SK-N-SH (cell line): Measurements from ENCODE around the gene GPR137B. TPM values are rescaled to one million over a fixed set of nuclear protein-coding genes. Genes with fewer than 3 reads are reported as not detected.

Experiments used
- CTCF ChIA-PET: fragments of 300-600, 350-600 bp; formaldehyde crosslinking; extraction: SDS; loops from one replicate; lab custom pipeline; 2021; lab: Yijun Ruan, JAX
- POLR2A ChIA-PET: fragments of 350-600 bp; sonication (Branson Sonifier 250); formaldehyde crosslinking; extraction: SDS; loops from one replicate; lab custom pipeline; 2020; ENCODE audit warnings: antibody characterized with exemption, inconsistent platforms; lab: Yijun Ruan, JAX
- DNase-seq: peaks from one replicate; pipeline ENCODE4 v3.0.0; 2012
- H2AFZ ChIP-seq: fragments of 200-600 bp; sonication (generic); 2 replicates; pipeline ENCODE4 v1.8.1; 2016; ENCODE audit warnings: antibody characterized with exemption, mild to moderate bottlenecking, low read depth
- H3F3A ChIP-seq: fragments of 200-600 bp; sonication (generic); replicated peaks from 2 replicates; pipeline ENCODE3; 2016; ENCODE audit warnings: antibody characterized with exemption, mild to moderate bottlenecking; ENCODE audit not compliant: insufficient read depth
- H3K27ac ChIP-seq, 2 experiments: fragments of 200-500 bp in 1 of 2; fragments of 200-600 bp in 1 of 2; sonication (Bioruptor generic) in 1 of 2; sonication (generic), shearing (Covaris generic) in 1 of 2; 2 replicates each; pipeline versions ENCODE4 v1.5.1 to v1.6.1; 2014 to 2016; ENCODE audit warnings: low read depth in 2 of 2, inconsistent platforms in 1 of 2, low read length in 1 of 2, mild to moderate bottlenecking in 1 of 2, mixed read lengths in 1 of 2
- H3K27me3 ChIP-seq: fragments of 200-600 bp; sonication (generic), shearing (Covaris generic); 2 replicates; pipeline ENCODE4 v1.6.1; 2016; ENCODE audit warnings: mixed run types; ENCODE audit not compliant: insufficient read depth
- H3K36me3 ChIP-seq, 2 experiments: fragments of 200-500 bp in 1 of 2; fragments of 200-600 bp in 1 of 2; sonication (Bioruptor generic) in 1 of 2; sonication (generic) in 1 of 2; replicated peaks in 1 of 2; 2 replicates each; pipeline versions ENCODE3 to v1.5.1; 2014 to 2016; ENCODE audit warnings: low read length in 1 of 2, mild to moderate bottlenecking in 1 of 2; ENCODE audit not compliant: insufficient read depth in 2 of 2, control insufficient read depth in 1 of 2
- H3K4me1 ChIP-seq, 2 experiments: fragments of 200-500 bp in 1 of 2; fragments of 200-600 bp in 1 of 2; sonication (Bioruptor generic) in 1 of 2; sonication (generic), shearing (Covaris generic) in 1 of 2; 2 replicates each; pipeline versions ENCODE4 v1.5.1 to v1.6.1; 2014 to 2016; ENCODE audit warnings: low read depth in 1 of 2, low read length in 1 of 2, mixed run types in 1 of 2; ENCODE audit not compliant: insufficient read depth in 2 of 2, control insufficient read depth in 1 of 2
- H3K4me2 ChIP-seq: fragments of 200-600 bp; sonication (generic), shearing (Covaris generic); 2 replicates; pipeline ENCODE4 v1.6.1; 2017; ENCODE audit warnings: mixed run types
- H3K4me3 ChIP-seq, 2 experiments: fragments of 200-500 bp in 1 of 2; fragments of 200-600 bp in 1 of 2; sonication (Bioruptor generic) in 1 of 2; sonication (generic), shearing (Covaris generic) in 1 of 2; 2 replicates each; pipeline versions ENCODE4 v1.5.1 to v1.8.1; 2014 to 2016; ENCODE audit warnings: low read depth in 2 of 2, inconsistent platforms in 1 of 2, low read length in 1 of 2, mild to moderate bottlenecking in 1 of 2, mixed read lengths in 1 of 2, moderate library complexity in 1 of 2
- H3K79me2 ChIP-seq: fragments of 200-600 bp; sonication (generic); 2 replicates; pipeline ENCODE4 v1.8.1; 2017; ENCODE audit warnings: mild to moderate bottlenecking; ENCODE audit not compliant: insufficient read depth
- H3K9ac ChIP-seq: fragments of 200-600 bp; sonication (generic); 2 replicates; pipeline ENCODE4 v1.6.1; 2017; ENCODE audit warnings: mixed run types
- H3K9me2 ChIP-seq: fragments of 200-600 bp; sonication (generic); 2 replicates; pipeline ENCODE4 v1.6.1; 2017; ENCODE audit warnings: mixed run types
- H3K9me3 ChIP-seq: fragments of 200-600 bp; sonication (generic); 2 replicates; pipeline ENCODE4 v1.6.1; 2017; ENCODE audit warnings: mixed run types, mild to moderate bottlenecking, moderate library complexity
- H4K20me1 ChIP-seq: fragments of 200-600 bp; sonication (generic); 2 replicates; pipeline ENCODE4 v1.6.1; 2017; ENCODE audit warnings: mild to moderate bottlenecking, mixed run types; ENCODE audit not compliant: insufficient read depth
- CHD2 ChIP-seq: fragments of 150-350 bp; IDR thresholded peaks from 2 replicates; pipeline ENCODE4 v1.6.1; 2018; ENCODE audit warnings: low read length; ENCODE audit not compliant: partially characterized antibody
- ELF1 ChIP-seq: IDR thresholded peaks from 2 replicates; pipeline ENCODE4 v1.4.0; 2012
- EP300 ChIP-seq, 2 experiments: IDR thresholded peaks; 2 replicates each; pipeline versions ENCODE4 v1.4.0 to v1.6.1; 2012; ENCODE audit warnings: borderline replicate concordance in 1 of 2, low read depth in 1 of 2, low read length in 1 of 2
- EZH2phosphoT487 ChIP-seq: fragments of 200-600 bp; sonication (generic); IDR thresholded peaks from 2 replicates; pipeline ENCODE4 v1.6.1; 2017; ENCODE audit warnings: low read depth, mixed run types, mild to moderate bottlenecking, antibody characterized with exemption, moderate library complexity, borderline replicate concordance
- FOSL2 ChIP-seq: IDR thresholded peaks from 2 replicates; pipeline ENCODE4 v1.4.0; 2012; ENCODE audit warnings: low read depth, mild to moderate bottlenecking, moderate library complexity, borderline replicate concordance
- FOXJ3 ChIP-seq: sonication (generic); formaldehyde crosslinking; IDR thresholded peaks from 2 replicates; pipeline ENCODE4 v1.5.1; 2020; ENCODE audit warnings: mild to moderate bottlenecking, missing genetic modification reagents
- FOXM1 ChIP-seq: IDR thresholded peaks from 2 replicates; pipeline ENCODE4 v1.4.0; 2012; ENCODE audit warnings: low read depth, mild to moderate bottlenecking
- GABPA ChIP-seq: IDR thresholded peaks from 2 replicates; pipeline ENCODE4 v1.4.0; 2012; ENCODE audit warnings: low read depth, mild to moderate bottlenecking
- GATA2 ChIP-seq: sonication (generic); formaldehyde crosslinking; IDR thresholded peaks from 2 replicates; pipeline ENCODE4 v1.5.0; 2020; ENCODE audit warnings: mild to moderate bottlenecking, missing genetic modification reagents
- IRF3 ChIP-seq: fragments of 150-350 bp; IDR thresholded peaks from 2 replicates; pipeline ENCODE4 v1.6.1; 2016; ENCODE audit warnings: mild to moderate bottlenecking, low read depth, low read length
- JUND ChIP-seq: IDR thresholded peaks from 2 replicates; pipeline ENCODE4 v1.4.0; 2012
- MAX ChIP-seq: IDR thresholded peaks from 2 replicates; pipeline ENCODE4 v1.4.0; 2012; ENCODE audit warnings: low read depth
- PBX3 ChIP-seq: IDR thresholded peaks from 2 replicates; pipeline ENCODE4; 2012
- POLR2AphosphoS5 ChIP-seq: IDR thresholded peaks from 2 replicates; pipeline ENCODE4 v1.6.1; 2012; ENCODE audit warnings: low read depth, low read length
- RFX5 ChIP-seq: IDR thresholded peaks from 2 replicates; pipeline ENCODE4 v1.6.1; 2012; ENCODE audit warnings: mild to moderate bottlenecking, improper control_type of control experiment, low read length
- RXRA ChIP-seq: IDR thresholded peaks from 2 replicates; pipeline ENCODE4 v1.4.0; 2012; ENCODE audit warnings: low read depth, mild to moderate bottlenecking, borderline replicate concordance
- SIN3A ChIP-seq: IDR thresholded peaks from 2 replicates; pipeline ENCODE4 v1.6.1; 2012; ENCODE audit warnings: low read depth, mild to moderate bottlenecking, low read length, moderate library complexity, borderline replicate concordance
- WGBS: methylation state at CpG from one replicate; pipeline ENCODE4 v1.1.6; 2017; ENCODE audit warnings: low lambda C conversion rate; 5-methylcytosine and 5-hydroxymethylcytosine counted together
- polyA plus RNA-seq, 3 experiments: library from polyadenylated mRNA; depleted of rRNA; stranded (reverse); fragments of >200 nt; gene quantifications; 2 replicates each; pipeline ENCODE4 v1.2.3, GENCODE V29; 2012
- TF ChIP-seq, protein P1 (sequence below): IDR thresholded peaks from 2 replicates; pipeline ENCODE4 v1.4.0; 2012; ENCODE audit warnings: low read depth, borderline replicate concordance

GPR137B gene
- polyA plus RNA-seq, 1 of the 3 experiments (the other 2 are of a cell fraction), result 7.0 TPM

- no peak overlapping the region for H3K27ac ChIP-seq
- 41% methylated on average over 2 of the region's 10 CpGs for WGBS
- H3K4me3 ChIP-seq, result no peak overlapping the region
- no peaks in the 10 kb centered on the region for H3K36me3 ChIP-seq
- H3K27me3 ChIP-seq, result no peaks in the 10 kb centered on the region
- ChIA-PET POLR2A (no interaction called here), CTCF (no interaction called here)
- H3K79me2 ChIP-seq, result no peaks in the 10 kb centered on the region; the same call in 1 of the 2 replicates
- no peak overlapping the region for H2AFZ ChIP-seq
- H3K4me1 ChIP-seq, result peaks cover under 1 to 3% of the 10 kb centered on the region in 2 experiments; a peak in 1 of 4 replicates
- H4K20me1 ChIP-seq, result no peaks in the 10 kb centered on the region
- H3K9me3 ChIP-seq, result no peaks in the 10 kb centered on the region
- no peaks in the 10 kb centered on the region for H3F3A ChIP-seq
- H3K9me2 ChIP-seq, result no peaks in the 10 kb centered on the region
- H3K9ac ChIP-seq, result no peak overlapping the region
- no peak overlapping the region for H3K4me2 ChIP-seq
- TF ChIP-seq MAX, result no peak
- no peak for TF ChIP-seq JUND
- no peak for TF ChIP-seq SIN3A
- DNase-seq, result no peak
These were observed 7.4 kb downstream of the GPR137B start for GRCh38 chr1:236149696-236150228.

DNA sequence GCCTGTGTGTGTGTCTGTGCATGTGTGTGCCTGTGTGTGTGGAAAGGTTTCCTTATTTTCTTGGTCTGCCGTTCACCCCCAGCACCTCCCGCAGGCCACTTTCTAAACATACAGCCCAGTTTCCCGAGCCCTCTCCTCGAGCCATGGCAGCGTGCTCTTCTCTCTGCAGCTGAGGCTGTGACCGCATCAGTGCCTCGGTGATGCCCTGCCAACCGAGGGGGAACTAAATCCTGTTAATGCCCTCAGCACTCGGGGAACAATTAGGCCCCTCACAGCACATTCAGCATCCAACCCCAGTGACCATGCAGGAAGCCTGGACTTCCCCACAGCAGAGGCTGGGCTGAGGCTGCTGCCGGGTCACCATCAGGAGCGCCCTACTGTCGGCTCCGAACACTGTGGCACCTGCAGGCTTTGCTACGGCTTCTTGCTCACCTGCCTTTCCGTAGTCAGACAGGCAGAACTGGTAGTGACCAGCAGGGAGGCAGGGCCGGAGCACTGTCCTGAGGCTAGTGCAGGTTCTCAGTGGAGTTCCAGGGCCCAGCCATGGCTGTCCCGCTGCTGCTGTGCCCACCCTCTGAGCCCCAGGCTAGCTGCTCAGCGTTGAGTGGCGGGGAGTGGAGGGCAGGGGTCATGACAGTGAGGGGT is 8.1 kb downstream of the GPR137B start:
- no peak for DNase-seq

GRCh38 chr1:236150986-236151385 is 8.6 kb downstream of the GPR137B start:
- H3K27me3 ChIP-seq, result no peaks in the 10 kb centered on the region
- WGBS, result 92% methylated on average over 5 of the region's 5 CpGs
- H3K4me1 ChIP-seq, result no peaks in the 10 kb centered on the region; a peak in 1 of 4 replicates
- no peaks in the 10 kb centered on the region for H3K9me3 ChIP-seq
- ChIA-PET CTCF (interaction anchor here (0.9 to 1.0 kb wide), 2 partner anchors 10 to 13 kb away, joined by 3 to 4 read pairs; no protein-coding TSS in a partner anchor), POLR2A (no interaction called here)
- no peaks in the 10 kb centered on the region for H3K36me3 ChIP-seq
- no peaks in the 10 kb centered on the region for H3K79me2 ChIP-seq
- H3K27ac ChIP-seq, result no peak overlapping the region
- H3K4me3 ChIP-seq, result no peak overlapping the region
- H3K4me2 ChIP-seq, result no peak overlapping the region
- H2AFZ ChIP-seq, result no peak overlapping the region
- no peaks in the 10 kb centered on the region for H4K20me1 ChIP-seq
- no peak for DNase-seq
- no peaks in the 10 kb centered on the region for H3F3A ChIP-seq
- H3K9ac ChIP-seq, result no peak overlapping the region
- no peaks in the 10 kb centered on the region for H3K9me2 ChIP-seq
- no peak for TF ChIP-seq JUND
- TF ChIP-seq FOXM1, result no peak
- no peak for TF ChIP-seq POLR2AphosphoS5
- TF ChIP-seq EP300 (IDR thresholded peaks at IDR 0.05; ENCODE audit: borderline replicate concordance in 1 of 2, low read depth in 1 of 2, low read length in 1 of 2), result no peak
- TF ChIP-seq RFX5, result no peak
- no peak for TF ChIP-seq FOXJ3
- TF ChIP-seq IRF3, result no peak
- no peak for TF ChIP-seq ELF1
- no peak for TF ChIP-seq RXRA
- no peak for TF ChIP-seq FOSL2
- no peak for TF ChIP-seq PBX3
- no peak for TF ChIP-seq CHD2
- TF ChIP-seq SIN3A, result no peak

More for the DNA sequence above, 8.1 kb downstream of the GPR137B start:
- Histone ChIP-seq H3K4me3 (no peak overlapping the region), H3K4me1 (no peaks in the 10 kb centered on the region; a peak in 1 of 4 replicates), H3K4me2 (no peak overlapping the region), H2AFZ (no peak overlapping the region), H3K9me3 (no peaks in the 10 kb centered on the region), H3K36me3 (no peaks in the 10 kb centered on the region), H3K27me3 (no peaks in the 10 kb centered on the region), H3K9ac (no peak overlapping the region), H3F3A (no peaks in the 10 kb centered on the region), H4K20me1 (no peaks in the 10 kb centered on the region), H3K9me2 (no peaks in the 10 kb centered on the region), H3K79me2 (no peaks in the 10 kb centered on the region), H3K27ac (no peak overlapping the region)
- TF ChIP-seq, protein P1, sequence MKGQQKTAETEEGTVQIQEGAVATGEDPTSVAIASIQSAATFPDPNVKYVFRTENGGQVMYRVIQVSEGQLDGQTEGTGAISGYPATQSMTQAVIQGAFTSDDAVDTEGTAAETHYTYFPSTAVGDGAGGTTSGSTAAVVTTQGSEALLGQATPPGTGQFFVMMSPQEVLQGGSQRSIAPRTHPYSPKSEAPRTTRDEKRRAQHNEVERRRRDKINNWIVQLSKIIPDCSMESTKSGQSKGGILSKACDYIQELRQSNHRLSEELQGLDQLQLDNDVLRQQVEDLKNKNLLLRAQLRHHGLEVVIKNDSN, result no peak
- no peak for TF ChIP-seq GATA2 (CRISPR knock-in tag)
- no peak for TF ChIP-seq EZH2phosphoT487
- no peak for TF ChIP-seq RXRA
- TF ChIP-seq MAX, result no peak
- TF ChIP-seq GABPA, result no peak
- ChIA-PET POLR2A (no interaction called here), CTCF (interaction anchor here (1.0 kb wide), 1 partner anchor 10 kb away, joined by 4 read pairs; no protein-coding TSS in a partner anchor)
- WGBS, result 94% methylated on average over 15 of the region's 19 CpGs
